ENCODE measurements around the gene ICAM2. TPM values are rescaled to one million over a fixed set of nuclear protein-coding genes. Genes with fewer than 3 reads are reported as not detected.

ICAM2 gene
- total RNA-seq (2014; rRNA removed; shearing (Covaris generic)): 0.17 and 0.22 TPM in 2 replicates

- DNase-seq (ENCODE audit: low spot score): no peak
Observed at GRCh38 chr17:64020056-64020766, at the start of gene ICAM2. Gene ICAM2 (minus strand): TSS chr17:64020633. CDS start chr17:64006691, 13,942 bp downstream.

- no peak for DNase-seq (ENCODE audit: low spot score)
Observed at GRCh38 chr17:64070213-64070612, 49.8 kb upstream of the ICAM2 start.

DNA sequence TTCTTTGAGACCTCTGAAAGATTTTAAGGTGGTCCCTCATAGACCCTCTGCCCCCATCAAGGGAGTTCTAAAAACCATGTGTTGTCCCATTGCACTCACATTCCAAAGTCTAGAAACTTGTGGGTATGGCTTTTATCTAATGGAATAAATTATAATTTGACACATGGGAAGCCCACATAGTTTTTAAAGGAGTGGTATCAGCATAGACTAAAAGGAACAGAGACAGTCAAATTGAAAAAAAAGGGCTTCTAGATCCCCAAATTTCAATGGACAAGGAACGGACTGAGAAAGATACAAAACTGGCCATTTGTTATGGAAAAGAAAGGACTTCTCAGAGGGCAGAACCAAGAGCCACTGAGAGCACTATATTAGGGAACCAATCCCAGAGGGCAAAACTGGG, 48.7 kb upstream of the ICAM2 start:
- DNase-seq (ENCODE audit: low spot score): no peak

DNA sequence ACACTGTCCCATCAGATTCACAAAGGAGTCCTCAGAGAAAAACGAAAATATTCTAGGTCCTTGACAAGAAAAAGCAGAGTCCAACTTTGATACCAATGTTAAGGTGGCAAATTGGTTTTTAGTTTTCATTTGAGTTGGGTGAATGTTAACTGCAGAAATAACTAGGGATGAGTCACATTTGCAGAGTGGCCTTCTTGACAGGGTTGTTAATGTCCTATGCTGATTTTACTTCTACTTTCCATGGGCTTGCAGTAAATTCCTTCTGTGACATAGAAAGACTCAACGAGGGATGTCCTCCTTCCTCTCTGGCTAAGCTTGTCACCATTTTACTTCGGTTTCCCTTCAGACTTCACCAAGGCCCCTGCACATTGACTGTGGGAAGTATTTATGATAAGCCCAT, 47.2 kb upstream of the ICAM2 start:
- DNase-seq (ENCODE audit: low spot score): no peak

GRCh38 chr17:64066716-64067115, 46.3 kb upstream of the ICAM2 start:
- DNase-seq (ENCODE audit: low spot score): no peak

DNA sequence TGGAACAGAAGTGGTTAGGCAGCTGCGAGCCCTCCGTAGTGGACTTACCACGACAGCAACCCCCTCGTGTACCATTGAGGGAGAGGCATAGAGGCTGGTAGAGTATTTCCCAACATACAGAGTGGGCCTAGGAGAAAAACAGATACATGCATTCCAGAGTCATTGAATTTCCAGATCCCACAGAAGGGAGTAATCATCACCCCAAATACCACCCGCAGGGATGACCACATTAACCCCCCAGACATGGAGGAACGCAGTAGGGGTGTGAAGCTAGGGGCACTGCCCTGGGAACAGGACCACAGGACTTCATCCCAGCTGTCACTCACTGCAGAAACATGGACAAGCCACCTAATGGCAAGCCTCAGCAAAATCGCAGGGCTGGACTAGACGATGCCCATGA, 44.7 kb upstream of the ICAM2 start:
- DNase-seq (ENCODE audit: low spot score): no peak

DNA sequence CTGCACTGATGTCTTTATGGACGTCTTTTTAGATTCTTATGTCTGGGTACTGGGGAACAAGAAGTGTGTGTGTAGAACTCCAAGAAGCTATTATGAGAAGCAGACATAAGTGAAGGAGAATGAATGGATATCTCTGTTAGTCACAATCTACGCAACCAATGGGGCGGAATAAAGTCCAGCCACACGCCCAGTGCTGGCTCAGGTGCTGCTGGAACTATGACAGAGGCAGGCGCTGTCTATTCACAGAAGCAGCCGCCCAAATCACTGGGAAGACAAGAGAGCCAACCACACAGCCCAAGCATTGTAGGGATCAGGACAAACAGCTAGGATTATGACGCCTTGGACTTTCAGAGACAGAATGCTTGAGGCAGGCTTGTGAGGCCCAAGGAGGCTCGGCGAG, 43.9 kb upstream of the ICAM2 start:
- no peak for DNase-seq (ENCODE audit: low spot score)

DNA sequence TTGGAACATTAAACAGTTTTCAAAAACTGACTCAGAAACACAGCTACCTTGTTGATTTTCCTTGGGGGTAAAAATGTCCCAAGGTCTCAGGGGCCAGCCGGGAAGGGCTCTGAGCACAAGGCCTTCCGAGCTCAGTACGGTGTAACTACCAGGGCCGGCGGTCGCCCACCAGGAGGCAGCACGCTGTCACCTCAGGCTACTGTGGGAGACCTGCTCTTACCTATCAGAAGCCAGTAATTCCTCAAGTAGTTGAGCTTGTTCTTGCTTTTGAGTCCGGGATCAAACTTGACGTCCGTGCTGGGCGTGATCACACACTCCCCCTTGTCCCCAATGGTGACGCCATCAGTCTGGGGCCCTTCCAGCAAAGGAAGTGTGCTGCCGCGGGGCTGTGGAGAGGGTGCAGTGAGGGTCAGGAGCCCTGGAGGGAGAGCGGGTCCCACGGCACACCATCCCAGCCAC, 43.4 kb upstream of the ICAM2 start:
- DNase-seq (ENCODE audit: low spot score): no peak

GRCh38 chr17:64063088-64063487, 42.7 kb upstream of the ICAM2 start:
- no peak for DNase-seq (ENCODE audit: low spot score)

GRCh38 chr17:64061178-64061898, 40.9 kb upstream of the ICAM2 start:
- DNase-seq (ENCODE audit: low spot score): no peak

GRCh38 chr17:64060331-64060730, 39.9 kb upstream of the ICAM2 start:
- DNase-seq (ENCODE audit: low spot score): no peak

DNA sequence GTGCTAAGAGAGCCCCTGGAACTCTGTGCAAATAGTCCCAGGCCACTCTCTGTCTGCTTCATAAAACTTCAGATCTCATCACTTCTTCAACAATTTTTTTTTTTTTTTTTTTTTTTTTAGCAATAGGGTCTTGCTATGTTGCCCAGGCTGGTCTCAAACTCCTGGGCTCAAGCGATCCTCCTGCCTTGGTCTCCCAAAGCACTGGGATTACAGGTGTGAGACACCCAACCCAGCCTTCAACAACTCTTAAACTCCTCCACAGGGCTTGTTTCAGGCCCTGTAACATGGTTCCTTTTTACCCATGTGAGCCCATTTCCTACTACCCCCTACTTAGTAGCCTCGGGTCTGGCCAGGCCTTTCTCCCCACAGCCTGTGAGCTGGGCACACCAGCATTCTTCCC, 39.3 kb upstream of the ICAM2 start:
- no peak for DNase-seq (ENCODE audit: low spot score)

DNA sequence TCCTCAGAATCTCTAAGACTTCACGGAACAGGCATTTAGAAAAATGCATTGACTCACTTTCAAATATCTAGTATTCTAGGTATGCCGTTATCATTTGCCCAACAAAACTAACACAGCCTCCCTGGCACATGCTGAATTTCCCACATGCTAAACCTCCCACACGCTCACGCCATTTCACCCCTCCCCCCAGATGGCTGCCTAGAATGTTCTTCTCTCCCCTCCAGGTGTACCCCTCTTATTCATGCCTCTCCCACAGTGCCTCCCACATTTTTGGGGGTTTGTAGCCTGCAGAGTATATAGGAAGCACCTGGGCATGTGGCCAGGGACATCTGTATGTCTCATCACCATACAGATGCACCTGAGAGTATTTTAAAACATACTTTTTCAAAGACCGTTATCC, 38.2 kb upstream of the ICAM2 start:
- DNase-seq (ENCODE audit: low spot score): no peak

DNA sequence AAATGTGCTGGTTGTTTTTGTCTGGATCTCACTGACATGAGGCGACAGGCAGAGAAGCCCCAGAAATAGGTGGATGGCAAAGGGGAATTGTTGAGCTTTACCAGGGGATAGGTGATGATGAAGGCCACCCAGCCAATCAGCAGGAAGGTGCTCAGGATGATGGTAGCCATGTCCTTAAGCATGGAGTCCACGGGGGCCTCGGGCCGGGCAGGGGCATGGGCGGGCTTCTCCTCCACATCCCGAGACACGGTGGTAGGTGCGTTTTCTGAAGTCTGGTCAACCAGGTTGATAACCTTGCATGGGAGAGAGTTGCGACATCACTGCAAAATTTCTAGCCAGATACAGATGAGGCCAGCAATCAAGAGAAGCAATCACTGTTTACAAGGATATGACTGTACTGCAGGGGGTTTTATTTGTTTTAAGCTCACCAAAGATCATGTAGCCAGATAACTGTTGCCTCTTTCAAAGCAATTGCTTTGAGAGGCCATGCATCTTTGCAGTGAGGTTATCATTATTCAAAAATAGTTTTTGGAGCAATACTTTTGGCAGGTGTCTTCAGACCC, 37.3 kb upstream of the ICAM2 start:
- no peak for DNase-seq (ENCODE audit: low spot score)

DNA sequence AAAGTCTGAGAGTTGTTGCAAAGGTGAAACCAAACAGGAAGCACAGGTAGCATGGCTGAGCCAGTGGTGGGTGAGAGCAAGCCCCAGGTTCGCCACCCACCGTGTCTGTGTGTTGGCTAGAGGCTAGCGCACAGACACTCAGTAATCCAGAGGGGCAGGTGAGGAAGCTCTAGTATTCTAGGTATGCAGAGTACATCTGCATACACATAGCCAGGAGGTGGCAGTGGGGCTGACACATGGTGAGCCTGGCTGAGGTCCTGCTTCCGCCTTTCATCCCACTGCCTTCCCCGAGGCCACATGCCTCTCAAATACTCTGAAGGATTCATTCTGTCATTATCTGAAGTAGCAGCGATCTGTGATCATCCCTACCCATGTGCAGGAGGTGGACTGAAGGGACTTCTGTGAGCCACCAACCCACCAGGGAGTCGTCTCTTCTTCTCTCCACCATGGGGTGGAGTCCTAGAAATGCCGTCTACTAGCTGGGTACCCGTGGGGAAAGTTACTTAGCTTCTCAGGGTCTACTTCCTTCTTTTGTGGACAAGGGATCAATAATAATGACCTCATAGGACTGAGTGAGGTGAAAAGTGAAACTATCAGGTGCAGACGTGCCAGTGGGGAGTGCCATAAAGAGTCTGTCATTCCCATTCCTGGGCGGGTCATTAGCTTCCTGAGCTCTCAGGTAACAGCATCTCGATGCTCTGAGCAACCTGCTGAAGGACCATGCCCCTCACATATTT, 36.0 kb upstream of the ICAM2 start:
- DNase-seq (ENCODE audit: low spot score): no peak

- no peak for DNase-seq (ENCODE audit: low spot score)
Observed at GRCh38 chr17:64055183-64056142, 35.0 kb upstream of the ICAM2 start.

GRCh38 chr17:64054304-64054703, 33.9 kb upstream of the ICAM2 start:
- DNase-seq (ENCODE audit: low spot score): no peak

DNA sequence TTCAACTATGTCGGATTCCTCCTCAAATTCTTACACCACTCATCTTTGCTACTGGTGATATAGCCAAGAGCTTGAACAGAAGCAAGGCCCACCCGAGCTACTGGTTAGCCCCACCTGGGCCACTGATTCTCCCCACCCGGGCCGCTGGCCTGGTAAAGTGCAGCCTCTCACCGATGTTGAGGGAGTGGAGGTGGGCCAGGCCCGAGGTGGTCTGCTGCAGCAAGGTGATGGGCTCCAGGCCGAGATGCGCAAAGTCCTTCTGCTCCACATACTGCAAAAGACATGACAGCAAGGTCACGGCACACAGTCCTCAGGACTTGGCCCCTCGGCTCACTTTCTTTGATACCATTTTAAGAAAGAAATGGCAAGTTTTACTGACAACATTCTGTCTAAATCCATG, 32.7 kb upstream of the ICAM2 start:
- no peak for DNase-seq (ENCODE audit: low spot score)

DNA sequence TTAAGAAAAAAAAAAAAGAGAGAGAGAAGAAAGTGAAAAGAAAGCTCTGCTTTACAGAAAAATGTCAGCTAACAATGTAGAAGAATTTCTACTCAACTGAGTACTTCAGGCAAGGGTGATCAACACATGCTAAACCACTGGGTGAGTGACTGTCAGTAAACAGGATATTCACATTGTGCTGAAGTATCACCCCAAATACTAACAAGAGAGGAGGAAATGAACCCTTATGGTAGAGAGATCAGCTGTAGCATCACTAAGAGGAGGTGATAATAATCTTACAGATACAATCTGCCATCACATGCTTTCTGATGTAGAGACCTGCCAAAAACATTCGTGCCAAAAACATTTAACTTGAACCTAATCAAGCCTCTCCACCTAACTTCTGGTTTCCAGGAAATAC, 30.7 kb upstream of the ICAM2 start:
- no peak for DNase-seq (ENCODE audit: low spot score)

GRCh38 chr17:64048805-64049204, 28.4 kb upstream of the ICAM2 start:
- DNase-seq (ENCODE audit: low spot score): no peak

DNA sequence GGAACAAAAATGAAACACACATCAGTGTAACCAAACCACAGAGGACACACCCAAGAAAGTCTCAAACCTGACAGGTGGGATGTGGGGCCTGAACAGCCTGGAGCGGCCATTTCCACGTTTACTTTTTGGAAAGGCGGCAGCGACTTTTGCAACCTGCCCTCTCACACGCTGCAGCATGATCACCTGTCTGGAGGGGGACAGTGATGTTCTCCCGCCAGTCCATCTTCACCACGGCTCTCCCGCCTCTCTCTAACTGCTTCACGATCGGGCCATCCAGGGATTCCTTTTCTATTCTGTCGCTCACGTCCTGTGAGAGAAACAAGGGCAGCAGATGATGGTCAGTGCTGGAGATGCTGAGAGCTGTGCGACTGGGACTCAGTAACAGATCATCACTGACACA, 24.7 kb upstream of the ICAM2 start:
- DNase-seq (ENCODE audit: low spot score): no peak
